OCI-LY3 (cell line): Measurements from ENCODE around the gene ZNF653.

Experiments
- H2AFZ ChIP-seq: fragments of 200-600, 300-600 bp; shearing (Covaris generic); 2 replicates; pipeline ENCODE4 v1.6.0; 2014; ENCODE audit warnings: antibody characterized with exemption, low read depth, low read length
- H3K27ac ChIP-seq: fragments of 200-600, 300-600 bp; sonication (generic); 2 replicates; pipeline ENCODE4 v1.5.1; 2014; ENCODE audit warnings: mild to moderate bottlenecking, low read length, moderate library complexity, mixed read lengths
- H3K27me3 ChIP-seq: fragments of 200-600, 300-600 bp; sonication (generic); 2 replicates; pipeline ENCODE4 v1.6.1; 2014; ENCODE audit warnings: low read depth, low read length, mixed read lengths
- H3K36me3 ChIP-seq: fragments of 200-600, 300-600 bp; sonication (generic); replicated peaks from 2 replicates; pipeline ENCODE3; 2014; ENCODE audit warnings: low read depth, low read length, mixed read lengths
- H3K4me1 ChIP-seq: fragments of 300-600, 200-600 bp; sonication (generic); 2 replicates; pipeline ENCODE4 v1.6.1; 2014; ENCODE audit warnings: low read length, mixed read lengths
- H3K4me2 ChIP-seq: fragments of 200-600, 300-600 bp; sonication (generic); 2 replicates; pipeline ENCODE4 v1.6.1; 2014; ENCODE audit warnings: low read length, mixed read lengths
- H3K4me3 ChIP-seq: fragments of 300-600, 200-600 bp; sonication (generic); 2 replicates; pipeline ENCODE4 v1.5.1; 2014; ENCODE audit warnings: antibody characterized with exemption, mild to moderate bottlenecking, low read length, moderate library complexity
- H3K79me2 ChIP-seq: fragments of 300-600, 200-600 bp; shearing (Covaris generic); 2 replicates; pipeline ENCODE4 v1.6.1; 2014; ENCODE audit warnings: mild to moderate bottlenecking, low read length, mixed read lengths
- H3K9ac ChIP-seq: fragments of 300-600, 200-600 bp; shearing (Covaris generic); 2 replicates; pipeline ENCODE4 v1.6.0; 2014; ENCODE audit warnings: mild to moderate bottlenecking, low read length, moderate library complexity
- H3K9me3 ChIP-seq: fragments of 200-600, 300-600 bp; shearing (Covaris generic); 2 replicates; pipeline ENCODE4 v1.6.1; 2014; ENCODE audit warnings: low read length, mixed read lengths; ENCODE audit not compliant: insufficient read depth
- H4K20me1 ChIP-seq: fragments of 200-600, 300-600 bp; sonication (generic); 2 replicates; pipeline ENCODE4 v1.6.1; 2016; ENCODE audit warnings: low read length, mixed read lengths; ENCODE audit not compliant: insufficient read depth
- EZH2phosphoT487 ChIP-seq: fragments of 200-600 bp; shearing (Covaris generic); IDR thresholded peaks from 2 replicates; pipeline ENCODE4 v1.6.1; 2018; ENCODE audit warnings: antibody characterized with exemption, mixed run types, low read depth
- TF ChIP-seq, protein P1 (sequence below): fragments of 200-600, 300-600 bp; sonication (generic); IDR thresholded peaks from 2 replicates; pipeline ENCODE4 v1.5.1; 2014; ENCODE audit warnings: antibody characterized with exemption, low read length, low read depth

ZNF653 gene

DNA sequence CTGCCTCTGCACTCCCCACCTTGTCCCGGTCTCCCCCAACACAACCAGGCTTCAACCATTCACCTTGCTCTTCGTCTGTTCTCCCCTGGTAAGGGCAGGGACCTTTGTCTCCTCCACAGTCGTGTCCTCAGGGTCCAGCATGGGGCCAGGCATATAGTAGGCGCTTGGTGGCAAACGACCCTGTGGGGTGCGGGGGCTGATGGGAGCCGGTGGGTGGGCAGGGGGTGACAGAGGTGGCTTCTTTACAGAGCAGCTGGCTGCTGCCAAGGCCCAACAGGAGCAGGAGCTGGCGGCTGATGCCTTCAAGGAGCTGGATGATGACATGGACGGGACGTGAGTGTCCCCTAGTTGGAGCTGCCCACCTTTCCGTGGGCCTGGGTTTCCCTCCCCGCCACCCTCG is 60.5 kb downstream of the ZNF653 start:
- Histone ChIP-seq H3K27me3 (no peaks in the 10 kb centered on the region), H4K20me1 (0 out of 2 replicates have a peak, but pooled peaks cover 2% of the 10 kb centered on the region), H3K4me1 (no peaks in the 10 kb centered on the region), H3K79me2 (no peaks in the 10 kb centered on the region), H3K4me3 (no peak overlapping the region), H3K9ac (no peak overlapping the region), H3K36me3 (peaks cover 55% of the 10 kb centered on the region), H3K27ac (no peak overlapping the region), H2AFZ (no peak overlapping the region), H3K4me2 (no peak overlapping the region), H3K9me3 (no peaks in the 10 kb centered on the region)
- TF ChIP-seq, protein P1, sequence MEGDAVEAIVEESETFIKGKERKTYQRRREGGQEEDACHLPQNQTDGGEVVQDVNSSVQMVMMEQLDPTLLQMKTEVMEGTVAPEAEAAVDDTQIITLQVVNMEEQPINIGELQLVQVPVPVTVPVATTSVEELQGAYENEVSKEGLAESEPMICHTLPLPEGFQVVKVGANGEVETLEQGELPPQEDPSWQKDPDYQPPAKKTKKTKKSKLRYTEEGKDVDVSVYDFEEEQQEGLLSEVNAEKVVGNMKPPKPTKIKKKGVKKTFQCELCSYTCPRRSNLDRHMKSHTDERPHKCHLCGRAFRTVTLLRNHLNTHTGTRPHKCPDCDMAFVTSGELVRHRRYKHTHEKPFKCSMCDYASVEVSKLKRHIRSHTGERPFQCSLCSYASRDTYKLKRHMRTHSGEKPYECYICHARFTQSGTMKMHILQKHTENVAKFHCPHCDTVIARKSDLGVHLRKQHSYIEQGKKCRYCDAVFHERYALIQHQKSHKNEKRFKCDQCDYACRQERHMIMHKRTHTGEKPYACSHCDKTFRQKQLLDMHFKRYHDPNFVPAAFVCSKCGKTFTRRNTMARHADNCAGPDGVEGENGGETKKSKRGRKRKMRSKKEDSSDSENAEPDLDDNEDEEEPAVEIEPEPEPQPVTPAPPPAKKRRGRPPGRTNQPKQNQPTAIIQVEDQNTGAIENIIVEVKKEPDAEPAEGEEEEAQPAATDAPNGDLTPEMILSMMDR, result no peak
- no peak for TF ChIP-seq EZH2phosphoT487

- H3K9ac ChIP-seq, result no peak overlapping the region
- no peak overlapping the region for H2AFZ ChIP-seq
- no peak overlapping the region for H3K4me2 ChIP-seq
- H3K27ac ChIP-seq, result no peak overlapping the region
- TF ChIP-seq EZH2phosphoT487, result no peak
- TF ChIP-seq, protein P1, result no peak
- H3K9me3 ChIP-seq, result no peaks in the 10 kb centered on the region
- 0 out of 2 replicates have a peak, but pooled peaks cover 2% of the 10 kb centered on the region for H4K20me1 ChIP-seq
- no peaks in the 10 kb centered on the region for H3K4me1 ChIP-seq
- H3K4me3 ChIP-seq, result no peak overlapping the region
- H3K36me3 ChIP-seq, result peaks cover 52% of the 10 kb centered on the region
- H3K79me2 ChIP-seq, result no peaks in the 10 kb centered on the region; the same call in 1 of the 2 replicates
- no peaks in the 10 kb centered on the region for H3K27me3 ChIP-seq
Observed at GRCh38 chr19:11444059-11444458, 61.6 kb downstream of the ZNF653 start.

DNA sequence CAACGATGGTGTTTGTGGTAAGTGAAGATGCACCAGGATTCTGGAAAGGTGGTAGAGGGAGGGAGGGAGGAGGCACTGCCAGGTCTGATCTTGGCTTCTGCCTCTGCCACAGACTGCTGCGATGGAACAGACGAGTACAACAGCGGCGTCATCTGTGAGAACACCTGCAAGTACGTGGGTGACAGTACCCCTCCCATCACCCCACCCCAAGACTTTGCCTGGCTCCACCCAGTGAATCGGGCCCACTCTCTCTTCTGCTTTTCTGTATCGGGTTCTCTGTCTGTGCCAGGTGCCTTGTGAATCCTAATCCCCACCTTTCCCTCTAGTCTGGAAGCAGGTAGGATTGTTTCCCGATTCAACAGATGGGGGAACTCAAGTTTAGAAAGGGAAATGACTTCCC is 67.7 kb downstream of the ZNF653 start:
- TF ChIP-seq EZH2phosphoT487, result no peak
- TF ChIP-seq, protein P1, result no peak
- Histone ChIP-seq H3K79me2 (peaks cover 15% of the 10 kb centered on the region), H3K9ac (peak overlapping the region; percentile 34; the same call in 1 of the 2 replicates), H3K4me1 (peaks cover 28% of the 10 kb centered on the region), H2AFZ (no peak overlapping the region), H4K20me1 (no peaks in the 10 kb centered on the region), H3K4me2 (peak overlapping the region; percentile 55), H3K9me3 (no peaks in the 10 kb centered on the region), H3K4me3 (peak overlapping the region; percentile 40; the same call in 1 of the 2 replicates), H3K27me3 (no peaks in the 10 kb centered on the region), H3K36me3 (peaks cover 36% of the 10 kb centered on the region), H3K27ac (peak overlapping the region; percentile 82)

GRCh38 chr19:11435833-11436313 is 69.8 kb downstream of the ZNF653 start:
- Histone ChIP-seq H3K79me2 (peaks cover 15% of the 10 kb centered on the region), H3K27ac (peak overlapping the region; percentile 40), H3K4me3 (peak overlapping the region; percentile 81), H3K4me2 (peak overlapping the region; percentile 88), H3K4me1 (peaks cover 28% of the 10 kb centered on the region), H2AFZ (peak overlapping the region; percentile 7; the same call in 1 of the 2 replicates), H3K9me3 (no peaks in the 10 kb centered on the region), H3K27me3 (no peaks in the 10 kb centered on the region), H3K36me3 (peaks cover 20% of the 10 kb centered on the region), H3K9ac (peak overlapping the region; percentile 84), H4K20me1 (no peaks in the 10 kb centered on the region)
- no peak for TF ChIP-seq EZH2phosphoT487
- TF ChIP-seq, protein P1, result no peak
